B cell (primary cell): ENCODE measurements around the gene DIS3L2. TPM values are rescaled to one million over a fixed set of nuclear protein-coding genes. Genes with fewer than 3 reads are reported as not detected.
A peak's percentile ranks its signal among the peaks of the same experiment; 100 is the strongest.

Experiments used
- ATAC-seq: fragments of 200-7000 bp; cut with Tn5 transposase; one replicate; pipeline ENCODE4 v1.10.0; 2021; ENCODE audit warnings: low read depth, mild to moderate bottlenecking, moderate number of reproducible peaks, moderate library complexity
- CTCF ChIA-PET: fragments of 350-600 bp; sonication (Branson Sonifier 250); formaldehyde crosslinking; loops from one replicate; lab custom pipeline; 2021; ENCODE audit warnings: antibody characterized with exemption, inconsistent platforms; lab: Charles Lee
- POLR2A ChIA-PET: fragments of 350-600 bp; sonication (Branson Sonifier 250); formaldehyde crosslinking; loops from one replicate; lab custom pipeline; 2021; ENCODE audit warnings: antibody characterized with exemption; lab: Charles Lee
- DNase-seq: peaks from one replicate; pipeline ENCODE4 v3.0.0; 2013
- H2AFZ ChIP-seq: 2 replicates; pipeline ENCODE4 v1.6.1; 2012; ENCODE audit warnings: mild to moderate bottlenecking, low read depth, low read length; ENCODE audit not compliant: insufficient read depth, poor library complexity, severe bottlenecking
- H3K27ac ChIP-seq, 2 donors: 1 replicate in 1 of 2; 2 replicates in 1 of 2; pipeline ENCODE4 v1.5.1; 2012 to 2013; ENCODE audit warnings: low read length in 2 of 2, mild to moderate bottlenecking in 2 of 2, moderate library complexity in 1 of 2
- H3K27me3 ChIP-seq, 4 experiments: fragments of 200-600 bp in 1 of 4; sonication (generic) in 1 of 4; replicated peaks in 1 of 4; 1 replicate in 2 of 4; 2 replicates in 2 of 4; pipeline versions ENCODE4 v1.6.1 to v1.7.0; 2013 to 2016; ENCODE audit warnings: low read length in 3 of 4, mild to moderate bottlenecking in 2 of 4, mixed read lengths in 1 of 4, moderate library complexity in 1 of 4; ENCODE audit not compliant: insufficient read depth in 4 of 4, control insufficient read depth in 3 of 4; ENCODE audit errors: control extremely low read depth in 1 of 4
- H3K36me3 ChIP-seq, 2 experiments: replicated peaks in 1 of 2; 1 replicate in 1 of 2; 2 replicates in 1 of 2; pipeline versions ENCODE4 v1.6.1 to v1.7.1; 2013; ENCODE audit warnings: low read length in 1 of 2; ENCODE audit not compliant: insufficient read depth in 2 of 2, control insufficient read depth in 1 of 2; ENCODE audit errors: control extremely low read depth in 1 of 2, extremely low read depth in 1 of 2
- H3K4me1 ChIP-seq, 2 donors: fragments of 200-600 bp in 1 of 2; sonication (generic) in 1 of 2; 1 replicate in 1 of 2; 2 replicates in 1 of 2; pipeline versions ENCODE4 v1.5.1 to v1.6.1; 2013 to 2017; ENCODE audit warnings: low read length in 2 of 2; ENCODE audit not compliant: control insufficient read depth in 2 of 2, insufficient read depth in 2 of 2
- H3K4me2 ChIP-seq: replicated peaks from 2 replicates; pipeline ENCODE3; 2012; ENCODE audit warnings: mild to moderate bottlenecking, low read depth, low read length; ENCODE audit not compliant: poor library complexity, severe bottlenecking
- H3K4me3 ChIP-seq, 5 experiments: fragments of 200-600 bp in 1 of 5; sonication (generic) in 1 of 5; 1 replicate in 3 of 5; 2 replicates in 2 of 5; pipeline versions ENCODE4 v1.5.1 to v1.7.0; 2011 to 2016; ENCODE audit warnings: low read length in 4 of 5, mild to moderate bottlenecking in 4 of 5, low read depth in 2 of 5, control low read depth in 1 of 5, moderate library complexity in 1 of 5; ENCODE audit not compliant: insufficient read depth in 1 of 5; ENCODE audit errors: control extremely low read depth in 1 of 5, extremely low read depth in 1 of 5
- H3K79me2 ChIP-seq: fragments of 200-600 bp; sonication (generic); one replicate; pipeline ENCODE4 v1.6.0; 2016; ENCODE audit warnings: low read length; ENCODE audit not compliant: control insufficient read depth, insufficient read depth
- H3K9ac ChIP-seq: fragments of 200-600 bp; sonication (generic); 2 replicates; pipeline ENCODE4 v1.6.1; 2017; ENCODE audit warnings: mild to moderate bottlenecking, low read length, moderate library complexity
- H3K9me3 ChIP-seq, 3 donors: one replicate each; pipeline versions ENCODE4 v1.6.1 to v1.7.1; 2013; ENCODE audit warnings: low read length in 2 of 3; ENCODE audit not compliant: control insufficient read depth in 2 of 3, insufficient read depth in 1 of 3; ENCODE audit errors: control extremely low read depth in 1 of 3
- H4K20me1 ChIP-seq: 2 replicates; pipeline ENCODE4 v1.6.0; 2012; ENCODE audit warnings: mild to moderate bottlenecking, low read length; ENCODE audit not compliant: insufficient read depth, control insufficient read depth, poor library complexity, severe bottlenecking
- H3K27ac Mint-ChIP-seq: one replicate; pipeline ENCODE4 v1.8.0; 2021; ENCODE audit warnings: mixed read lengths
- H3K27me3 Mint-ChIP-seq: one replicate; pipeline ENCODE4 v1.8.0; 2021; ENCODE audit warnings: mixed read lengths
- H3K4me1 Mint-ChIP-seq: one replicate; pipeline ENCODE4 v1.8.0; 2021; ENCODE audit warnings: mixed read lengths
- H3K4me3 Mint-ChIP-seq: one replicate; pipeline ENCODE4 v1.8.0; 2021; ENCODE audit warnings: mixed read lengths
- H3K9me3 Mint-ChIP-seq: one replicate; pipeline ENCODE4 v1.8.0; 2022; ENCODE audit warnings: mixed read lengths; ENCODE audit not compliant: insufficient read depth
- CTCF ChIP-seq: fragments of 200-600 bp; IDR thresholded peaks from one replicate; pipeline ENCODE4 v1.8.0; 2022; ENCODE audit warnings: antibody characterized with exemption, mild to moderate bottlenecking
- EZH2 ChIP-seq: IDR thresholded peaks from 2 replicates; pipeline ENCODE4 v1.6.1; 2012; ENCODE audit warnings: borderline replicate concordance, low read depth, mild to moderate bottlenecking, moderate library complexity, low read length; ENCODE audit not compliant: insufficient read depth, poor library complexity, severe bottlenecking
- WGBS: methylation state at CpG from one replicate; pipeline ENCODE4 v1.1.5; 2013; ENCODE audit warnings: missing lambda C conversion rate; ENCODE audit not compliant: insufficient coverage; 5-methylcytosine and 5-hydroxymethylcytosine counted together
- intact Hi-C: fragments of 100-400 bp; cut with micrococcal nuclease; formaldehyde crosslinking; loops from one replicate; pipeline ENCODE4 v1.10.0; 2022
- polyA plus RNA-seq: library from polyadenylated mRNA; depleted of rRNA; stranded (reverse); fragments of >200 nt; gene quantifications from 2 replicates; pipeline ENCODE4 v1.2.3, GENCODE V29; 2012
- total RNA-seq, 2 donors: library from RNA; stranded (reverse); fragments of 120-200 nt in 1 of 2; gene quantifications; 1 replicate in 1 of 2; 2 replicates in 1 of 2; pipeline versions ENCODE4 v1.2.3 to v1.2.4, GENCODE V29; 2013 to 2022

The DIS3L2 gene
- total and polyA plus RNA-seq, 2 donors (not counting 1 experiment from before 2014, with no cell fraction given) = 34.5 to 70.1 TPM

- ChIA-PET POLR2A (no interaction called here), CTCF (interaction anchor here (1.2 kb wide), 1 partner anchor 215 kb away, joined by 3 read pairs; no protein-coding TSS in a partner anchor)
- Mint-ChIP-seq H3K27me3 (no peaks in the 10 kb centered on the region), H3K27ac (peak overlapping the region; percentile 17), H3K9me3 (no peaks in the 10 kb centered on the region), H3K4me1 (peaks cover 23% of the 10 kb centered on the region), H3K4me3 (no peak overlapping the region)
- Histone ChIP-seq H3K4me2 (no peak overlapping the region), H3K36me3 (no peaks in the 10 kb centered on the region), H3K9me3 (no peaks in the 10 kb centered on the region), H3K27ac (no peak overlapping the region), H3K4me3 (no peak overlapping the region), H3K4me1 (peaks cover 10 to 11% of the 10 kb centered on the region in 2 donors), H2AFZ (no peak overlapping the region), H3K9ac (no peak overlapping the region), H3K79me2 (no peaks in the 10 kb centered on the region), H4K20me1 (no peaks in the 10 kb centered on the region), H3K27me3 (no peaks in the 10 kb centered on the region)
- DNase-seq = no peak
- ATAC-seq = no peak
- WGBS = 82% methylated on average over 3 of the region's 5 CpGs
- TF ChIP-seq EZH2 = no peak
- no peak for TF ChIP-seq CTCF
- intact Hi-C loops = no loop called here
Observed at GRCh38 chr2:232138441-232138840, 176.9 kb downstream of the DIS3L2 start.

- H3K9me3 Mint-ChIP-seq = no peaks in the 10 kb centered on the region
- CTCF ChIA-PET = interaction anchor here (1.2 kb wide), 1 partner anchor 216 kb away, joined by 3 read pairs; no protein-coding TSS in a partner anchor
- Histone ChIP-seq H3K79me2 (no peaks in the 10 kb centered on the region), H2AFZ (no peak overlapping the region), H3K9ac (no peak overlapping the region), H3K27me3 (no peaks in the 10 kb centered on the region), H3K4me3 (no peak overlapping the region), H3K36me3 (peaks cover 0 to 2% of the 10 kb centered on the region in 2 experiments), H3K4me1 (peaks cover 10 to 11% of the 10 kb centered on the region in 2 donors), H3K9me3 (no peaks in the 10 kb centered on the region), H3K27ac (no peak overlapping the region), H4K20me1 (no peaks in the 10 kb centered on the region), H3K4me2 (no peak overlapping the region)
- TF ChIP-seq CTCF (no peak), EZH2 (no peak)
- ATAC-seq = no peak
- H3K4me3 Mint-ChIP-seq = no peak overlapping the region
- POLR2A ChIA-PET = no interaction called here
- peaks cover 23% of the 10 kb centered on the region for H3K4me1 Mint-ChIP-seq
- H3K27ac Mint-ChIP-seq = peak overlapping the region; percentile 32
- H3K27me3 Mint-ChIP-seq = no peaks in the 10 kb centered on the region
- intact Hi-C loops = no loop called here
- WGBS = 20% methylated on average over 1 of the region's 4 CpGs
- no peak for DNase-seq
Observed at GRCh38 chr2:232139171-232139594, 177.7 kb downstream of the DIS3L2 start.
